Loucy (cell line): ENCODE results near the gene NPFF.

Experiments used
- CTCF ChIP-seq: fragments of 200-600 bp; sonication (generic); conservative IDR thresholded peaks from 2 replicates; pipeline ENCODE4 v1.5.1; 2014; ENCODE audit warnings: mild to moderate bottlenecking, antibody characterized with exemption, low read length
- EZH2phosphoT487 ChIP-seq: fragments of 200-600 bp; IDR thresholded peaks from 2 replicates; pipeline ENCODE4 v1.6.1; 2018; ENCODE audit warnings: antibody characterized with exemption, mild to moderate bottlenecking, moderate library complexity, borderline replicate concordance

- TF ChIP-seq CTCF (no peak), EZH2phosphoT487 (no peak)
Measured at GRCh38 chr12:53483225-53483978, 23.9 kb downstream of the NPFF start.
